RWPE2 (cell line): ENCODE measurements around the gene MPPED1.

Source experiments
- ATAC-seq: fragments of 200-7000 bp; cut with Tn5 transposase; 3 replicates; pipeline ENCODE4 v1.9.1; 2021; ENCODE audit warnings: low read depth
- DNase-seq: peaks from one replicate; pipeline ENCODE4 v3.0.0-alpha.2; 2020; ENCODE audit warnings: low spot score
- H3K27ac ChIP-seq: fragments of 450-650 bp; 2 replicates; pipeline ENCODE4 v1.5.1; 2017; ENCODE audit warnings: mild to moderate bottlenecking; ENCODE audit not compliant: poor library complexity, severe bottlenecking
- H3K27me3 ChIP-seq: fragments of 250-450 bp; sonication (Bioruptor Pico); 2 replicates; pipeline ENCODE4 v1.5.1; 2021; ENCODE audit warnings: mild to moderate bottlenecking, moderate library complexity; ENCODE audit not compliant: insufficient read depth, poor library complexity, severe bottlenecking
- H3K36me3 ChIP-seq: fragments of 250-450 bp; sonication (Bioruptor Pico); 2 replicates; pipeline ENCODE4 v1.5.1; 2020; ENCODE audit warnings: low read depth, mild to moderate bottlenecking, moderate library complexity
- H3K4me1 ChIP-seq: fragments of 250-450 bp; sonication (Bioruptor Pico); 2 replicates; pipeline ENCODE4 v1.5.1; 2021; ENCODE audit warnings: mild to moderate bottlenecking, moderate library complexity; ENCODE audit not compliant: insufficient read depth, poor library complexity, severe bottlenecking
- H3K4me3 ChIP-seq: fragments of 250-450 bp; sonication (Bioruptor Pico); 2 replicates; pipeline ENCODE4 v1.5.1; 2021; ENCODE audit warnings: mild to moderate bottlenecking, moderate library complexity; ENCODE audit not compliant: severe bottlenecking
- H3K9me3 ChIP-seq: fragments of 250-450 bp; sonication (Bioruptor Pico); 2 replicates; pipeline ENCODE4 v1.5.1; 2021; ENCODE audit warnings: mild to moderate bottlenecking, moderate library complexity; ENCODE audit not compliant: severe bottlenecking
- TF ChIP-seq, protein P1 (sequence below): fragments of 450-650 bp; IDR thresholded peaks from one replicate; pipeline ENCODE4 v1.5.1; 2017; ENCODE audit warnings: mild to moderate bottlenecking, moderate library complexity; ENCODE audit not compliant: poor library complexity, severe bottlenecking

The MPPED1 gene

DNA sequence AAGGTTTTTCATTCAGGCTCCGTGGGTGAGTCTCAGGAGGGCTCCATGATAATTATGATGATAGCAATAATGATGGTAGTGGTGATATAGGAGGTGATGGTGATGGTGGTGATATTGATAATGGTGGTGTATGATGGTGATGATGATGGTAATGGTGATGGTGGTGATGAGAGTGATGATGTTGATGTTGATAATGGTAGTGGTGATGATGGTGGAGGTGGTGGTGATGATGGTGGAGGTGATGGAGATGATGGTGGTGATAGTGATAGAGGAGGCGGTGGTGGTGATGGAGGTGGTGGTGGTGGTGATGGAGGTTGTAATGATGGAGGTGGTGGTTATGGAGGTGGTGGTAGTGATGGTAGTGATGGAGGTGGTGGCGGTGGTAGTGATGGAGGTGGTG lies 79.4 kb downstream of the MPPED1 start:
- DNase-seq (no peak), ATAC-seq (no peak)
- TF ChIP-seq, protein P1, sequence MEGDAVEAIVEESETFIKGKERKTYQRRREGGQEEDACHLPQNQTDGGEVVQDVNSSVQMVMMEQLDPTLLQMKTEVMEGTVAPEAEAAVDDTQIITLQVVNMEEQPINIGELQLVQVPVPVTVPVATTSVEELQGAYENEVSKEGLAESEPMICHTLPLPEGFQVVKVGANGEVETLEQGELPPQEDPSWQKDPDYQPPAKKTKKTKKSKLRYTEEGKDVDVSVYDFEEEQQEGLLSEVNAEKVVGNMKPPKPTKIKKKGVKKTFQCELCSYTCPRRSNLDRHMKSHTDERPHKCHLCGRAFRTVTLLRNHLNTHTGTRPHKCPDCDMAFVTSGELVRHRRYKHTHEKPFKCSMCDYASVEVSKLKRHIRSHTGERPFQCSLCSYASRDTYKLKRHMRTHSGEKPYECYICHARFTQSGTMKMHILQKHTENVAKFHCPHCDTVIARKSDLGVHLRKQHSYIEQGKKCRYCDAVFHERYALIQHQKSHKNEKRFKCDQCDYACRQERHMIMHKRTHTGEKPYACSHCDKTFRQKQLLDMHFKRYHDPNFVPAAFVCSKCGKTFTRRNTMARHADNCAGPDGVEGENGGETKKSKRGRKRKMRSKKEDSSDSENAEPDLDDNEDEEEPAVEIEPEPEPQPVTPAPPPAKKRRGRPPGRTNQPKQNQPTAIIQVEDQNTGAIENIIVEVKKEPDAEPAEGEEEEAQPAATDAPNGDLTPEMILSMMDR = no peak
- no peaks in the 10 kb centered on the region for H3K27me3 ChIP-seq
- no peak overlapping the region for H3K4me3 ChIP-seq
- no peak overlapping the region for H3K27ac ChIP-seq
- no peaks in the 10 kb centered on the region for H3K9me3 ChIP-seq
- no peaks in the 10 kb centered on the region for H3K4me1 ChIP-seq
- no peaks in the 10 kb centered on the region for H3K36me3 ChIP-seq

DNA sequence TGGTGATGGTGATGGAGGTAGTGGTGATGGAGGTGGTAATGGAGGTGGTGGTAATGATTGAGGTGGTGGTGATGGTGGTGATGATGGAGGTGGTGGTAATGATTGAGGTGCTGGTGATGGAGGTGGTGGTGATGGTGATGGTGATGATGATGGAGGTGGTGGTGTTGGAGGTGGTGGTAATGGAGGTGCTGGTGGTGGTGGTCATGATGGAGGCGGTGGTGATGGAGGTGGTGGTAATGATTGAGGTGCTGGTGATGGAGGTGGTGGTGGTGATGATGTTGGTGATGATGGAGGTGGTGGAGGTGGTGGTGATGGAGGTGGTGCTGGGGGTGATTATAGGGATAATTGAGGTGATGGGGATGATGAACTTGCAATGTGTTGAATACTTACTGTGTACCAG lies 79.9 kb downstream of the MPPED1 start:
- Histone ChIP-seq H3K9me3 (no peaks in the 10 kb centered on the region), H3K4me3 (no peak overlapping the region), H3K27ac (no peak overlapping the region), H3K36me3 (no peaks in the 10 kb centered on the region), H3K27me3 (no peaks in the 10 kb centered on the region), H3K4me1 (no peaks in the 10 kb centered on the region)
- ATAC-seq = no peak
- DNase-seq = no peak
- TF ChIP-seq, protein P1 = no peak

DNA sequence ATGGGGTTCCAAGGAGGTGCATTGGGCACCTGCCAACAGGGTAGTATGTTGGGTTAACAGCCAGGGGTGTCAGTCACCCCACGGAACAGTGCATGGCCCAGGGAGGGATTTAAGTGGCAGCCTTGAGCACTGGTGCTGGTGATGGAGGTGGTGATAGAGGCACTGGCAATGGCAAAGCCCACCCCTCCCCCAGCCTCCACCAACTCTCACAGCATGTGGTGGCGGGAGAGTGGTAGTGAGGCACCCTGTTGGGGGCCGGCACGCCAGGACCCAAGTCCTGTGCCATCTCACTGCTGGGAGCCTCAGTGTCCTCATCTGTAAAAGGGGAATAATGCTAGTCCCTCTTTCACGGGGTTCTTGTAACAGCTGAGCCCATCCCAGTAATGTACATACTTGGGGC lies 81.5 kb downstream of the MPPED1 start:
- H3K4me3 ChIP-seq = no peak overlapping the region
- H3K4me1 ChIP-seq = no peaks in the 10 kb centered on the region
- DNase-seq (no peak), ATAC-seq (no peak)
- H3K27ac ChIP-seq = no peak overlapping the region
- H3K27me3 ChIP-seq = no peaks in the 10 kb centered on the region
- H3K9me3 ChIP-seq = no peaks in the 10 kb centered on the region
- TF ChIP-seq, protein P1 = no peak
- H3K36me3 ChIP-seq = no peaks in the 10 kb centered on the region

DNA sequence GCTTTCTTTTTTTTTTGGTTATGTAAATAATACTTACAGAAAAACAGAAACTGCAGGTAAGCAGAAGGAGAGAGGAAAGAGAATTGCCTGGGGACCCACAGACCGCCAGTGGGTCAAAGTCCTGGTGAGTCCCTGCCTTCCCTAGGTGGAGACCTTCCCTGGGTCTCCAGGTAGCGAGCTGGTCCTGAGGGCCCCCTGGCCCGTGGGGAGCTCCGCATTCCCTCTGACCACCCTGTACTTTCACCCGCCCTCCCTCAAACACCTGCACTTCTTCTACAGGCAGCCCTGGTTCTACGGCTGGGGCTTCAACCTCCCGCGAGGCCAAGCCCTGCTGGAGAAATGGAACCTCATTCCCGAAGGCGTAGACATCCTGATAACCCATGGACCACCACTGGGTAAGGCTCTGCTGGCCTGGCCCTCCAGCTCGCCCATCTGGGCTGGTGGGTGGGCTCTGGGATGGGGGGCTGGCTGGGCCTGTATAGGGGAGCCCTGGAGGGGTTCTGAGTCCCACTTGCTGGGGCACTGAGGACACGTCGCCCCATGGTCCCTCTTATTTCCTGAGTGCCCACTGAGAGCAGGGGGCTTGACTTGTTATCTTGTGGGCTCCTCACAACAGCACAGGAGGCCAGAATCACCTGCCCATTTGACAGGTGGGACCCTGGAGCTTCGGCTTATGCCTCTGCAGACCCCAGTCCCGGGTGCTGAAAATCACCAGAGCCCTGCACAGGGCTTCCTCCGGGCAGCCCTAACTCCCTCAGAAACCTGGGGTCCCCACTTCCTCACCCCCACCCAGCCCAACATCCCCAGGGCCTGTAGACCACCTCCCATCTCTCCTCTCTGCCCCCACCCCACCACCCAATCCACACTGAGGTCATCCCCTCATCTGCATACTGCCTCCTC lies 86.4 kb downstream of the MPPED1 start:
- no peaks in the 10 kb centered on the region for H3K4me1 ChIP-seq
- H3K36me3 ChIP-seq = no peaks in the 10 kb centered on the region
- DNase-seq = no peak
- H3K27me3 ChIP-seq = no peaks in the 10 kb centered on the region
- no peak overlapping the region for H3K4me3 ChIP-seq
- H3K9me3 ChIP-seq = no peaks in the 10 kb centered on the region
- no peak for ATAC-seq
- TF ChIP-seq, protein P1 = no peak
- H3K27ac ChIP-seq = no peak overlapping the region

DNA sequence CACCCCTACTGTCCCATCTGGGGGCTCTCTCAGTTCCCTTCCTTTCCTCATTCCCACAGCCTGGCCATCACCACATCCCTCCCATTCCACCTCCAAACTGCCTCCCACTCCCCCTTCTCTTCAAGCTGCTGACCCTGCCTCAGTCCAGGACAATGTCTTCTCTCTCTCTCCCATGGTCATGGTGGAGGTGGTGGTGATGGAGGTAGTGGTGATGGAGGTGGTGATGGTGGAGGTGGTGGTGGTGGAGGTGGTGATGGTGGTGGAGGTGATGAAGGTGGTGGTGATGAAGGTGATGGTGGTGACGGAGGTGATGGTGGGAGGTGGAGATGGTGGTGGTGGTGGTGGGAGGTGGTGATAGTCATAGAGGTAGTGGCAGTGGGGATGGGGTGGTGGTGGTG lies 87.0 kb downstream of the MPPED1 start:
- no peak overlapping the region for H3K27ac ChIP-seq
- TF ChIP-seq, protein P1 = no peak
- H3K27me3 ChIP-seq = no peaks in the 10 kb centered on the region
- DNase-seq = no peak
- ATAC-seq = no peak
- no peak overlapping the region for H3K4me3 ChIP-seq
- no peaks in the 10 kb centered on the region for H3K4me1 ChIP-seq
- H3K9me3 ChIP-seq = no peaks in the 10 kb centered on the region
- no peaks in the 10 kb centered on the region for H3K36me3 ChIP-seq
